ENCODE results near the gene MAPK1. TPM values are rescaled to one million over a fixed set of nuclear protein-coding genes. Genes with fewer than 3 reads are reported as not detected.
"Not testable (repeated sequence)": the region's sequence is repeated elsewhere in the genome, so short reads cannot be mapped to it uniquely, and the experiment has no call there.

The MAPK1 gene
- total RNA-seq, 4 donors from 2014 or later = 45.3 to 122 (median 75.2) TPM

DNA sequence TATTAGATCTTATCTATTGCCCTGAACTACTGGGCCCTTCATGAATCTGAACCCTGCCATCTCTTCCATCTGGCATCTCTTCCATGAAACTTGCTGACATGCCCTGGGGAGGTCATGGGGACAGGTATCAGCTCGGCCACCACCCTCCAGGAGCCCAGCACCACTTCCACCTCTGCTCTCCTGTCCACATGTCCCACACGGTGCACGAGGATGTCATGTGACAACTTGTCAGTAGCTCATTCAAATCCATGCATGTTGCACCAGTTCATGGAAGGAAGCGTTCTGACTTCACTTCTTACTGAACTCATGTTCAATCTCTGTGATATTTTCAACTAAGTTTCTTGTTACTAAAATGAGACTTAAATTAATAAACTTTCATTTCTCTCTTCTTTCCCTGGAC lies 148.4 kb downstream of the MAPK1 start:
- H3K27ac ChIP-seq = no peak overlapping the region
- H3K4me3 ChIP-seq = no peak overlapping the region
- no peaks in the 10 kb centered on the region for H3K4me1 ChIP-seq
- TF ChIP-seq, protein P1, sequence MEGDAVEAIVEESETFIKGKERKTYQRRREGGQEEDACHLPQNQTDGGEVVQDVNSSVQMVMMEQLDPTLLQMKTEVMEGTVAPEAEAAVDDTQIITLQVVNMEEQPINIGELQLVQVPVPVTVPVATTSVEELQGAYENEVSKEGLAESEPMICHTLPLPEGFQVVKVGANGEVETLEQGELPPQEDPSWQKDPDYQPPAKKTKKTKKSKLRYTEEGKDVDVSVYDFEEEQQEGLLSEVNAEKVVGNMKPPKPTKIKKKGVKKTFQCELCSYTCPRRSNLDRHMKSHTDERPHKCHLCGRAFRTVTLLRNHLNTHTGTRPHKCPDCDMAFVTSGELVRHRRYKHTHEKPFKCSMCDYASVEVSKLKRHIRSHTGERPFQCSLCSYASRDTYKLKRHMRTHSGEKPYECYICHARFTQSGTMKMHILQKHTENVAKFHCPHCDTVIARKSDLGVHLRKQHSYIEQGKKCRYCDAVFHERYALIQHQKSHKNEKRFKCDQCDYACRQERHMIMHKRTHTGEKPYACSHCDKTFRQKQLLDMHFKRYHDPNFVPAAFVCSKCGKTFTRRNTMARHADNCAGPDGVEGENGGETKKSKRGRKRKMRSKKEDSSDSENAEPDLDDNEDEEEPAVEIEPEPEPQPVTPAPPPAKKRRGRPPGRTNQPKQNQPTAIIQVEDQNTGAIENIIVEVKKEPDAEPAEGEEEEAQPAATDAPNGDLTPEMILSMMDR (IDR thresholded peaks at IDR 0.05) = no peak
- TF ChIP-seq POLR2A (IDR thresholded peaks at IDR 0.05) = no peak
- no peak for DNase-seq
- H3K9me3 ChIP-seq = no peaks in the 10 kb centered on the region
- H3K36me3 ChIP-seq = no peaks in the 10 kb centered on the region
- intact Hi-C loops (cut with DNase I; ENCODE audit: low total_unique reads) = no loop called here
- H3K27me3 ChIP-seq = no peaks in the 10 kb centered on the region

DNA sequence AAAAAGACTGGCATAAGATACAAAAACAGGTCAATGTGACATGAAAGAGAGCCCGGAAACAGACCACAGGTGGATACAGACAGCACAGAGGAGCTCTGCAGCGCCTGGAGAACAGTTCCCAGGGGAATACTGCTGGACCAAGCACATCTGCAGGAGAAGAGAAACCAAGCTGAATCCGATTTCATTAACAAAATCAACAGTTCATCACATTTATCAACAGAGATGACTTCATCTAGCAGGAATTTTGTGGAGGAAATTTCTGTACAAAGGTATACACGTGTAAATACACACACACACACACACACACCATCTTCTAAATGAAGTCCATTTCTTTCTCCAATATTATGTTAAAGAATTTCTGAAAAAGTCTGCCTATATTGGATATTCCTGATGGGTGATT lies 148.9 kb downstream of the MAPK1 start:
- H3K4me3 ChIP-seq = no peak overlapping the region
- H3K27me3 ChIP-seq = no peaks in the 10 kb centered on the region
- intact Hi-C loops (cut with DNase I; ENCODE audit: low total_unique reads) = no loop called here
- no peaks in the 10 kb centered on the region for H3K4me1 ChIP-seq
- H3K36me3 ChIP-seq = no peaks in the 10 kb centered on the region
- H3K9me3 ChIP-seq = no peaks in the 10 kb centered on the region
- H3K27ac ChIP-seq = no peak overlapping the region
- no peak for DNase-seq
- TF ChIP-seq POLR2A (IDR thresholded peaks at IDR 0.05) = no peak
- TF ChIP-seq, protein P1 (IDR thresholded peaks at IDR 0.05) = no peak

DNA sequence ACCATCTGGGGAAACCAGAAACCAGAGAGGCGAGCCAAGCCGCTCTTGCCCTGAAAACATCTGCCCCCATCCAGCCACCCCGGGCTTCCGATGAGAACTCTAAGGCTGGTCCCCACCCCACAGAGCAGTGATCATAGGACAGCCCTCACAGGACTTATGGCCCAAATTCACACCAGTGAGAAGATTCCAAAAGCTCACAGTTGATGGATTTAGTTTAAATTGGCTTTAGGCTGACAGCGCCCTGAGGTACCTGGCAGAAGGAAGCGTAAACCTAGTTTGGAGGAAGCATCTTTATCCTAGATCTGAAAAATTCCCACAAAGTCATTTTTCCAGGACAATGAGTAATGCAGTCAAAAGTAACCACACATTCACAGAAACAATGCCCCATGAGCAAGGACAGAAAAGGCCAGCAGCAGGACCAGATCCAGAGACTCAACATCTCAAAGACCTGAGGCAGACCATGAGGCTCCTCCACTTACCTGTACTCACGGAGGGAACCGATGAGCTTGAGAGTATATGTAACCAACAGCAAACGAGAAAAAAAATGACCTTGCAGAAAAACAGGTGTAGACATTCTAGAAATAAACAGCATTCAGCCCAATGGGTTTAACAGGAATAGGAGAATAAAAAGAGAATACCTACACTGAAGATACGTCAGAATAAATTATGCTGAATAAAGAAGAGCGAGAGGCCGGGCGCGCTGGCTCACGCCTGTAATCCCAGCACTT lies 150.9 kb downstream of the MAPK1 start:
- H3K4me1 ChIP-seq; H3K36me3 ChIP-seq; intact Hi-C loops (cut with DNase I; ENCODE audit: low total_unique reads); DNase-seq; H3K9me3 ChIP-seq; H3K4me3 ChIP-seq; H3K27ac ChIP-seq; H3K27me3 ChIP-seq: not testable (repeated sequence)

DNA sequence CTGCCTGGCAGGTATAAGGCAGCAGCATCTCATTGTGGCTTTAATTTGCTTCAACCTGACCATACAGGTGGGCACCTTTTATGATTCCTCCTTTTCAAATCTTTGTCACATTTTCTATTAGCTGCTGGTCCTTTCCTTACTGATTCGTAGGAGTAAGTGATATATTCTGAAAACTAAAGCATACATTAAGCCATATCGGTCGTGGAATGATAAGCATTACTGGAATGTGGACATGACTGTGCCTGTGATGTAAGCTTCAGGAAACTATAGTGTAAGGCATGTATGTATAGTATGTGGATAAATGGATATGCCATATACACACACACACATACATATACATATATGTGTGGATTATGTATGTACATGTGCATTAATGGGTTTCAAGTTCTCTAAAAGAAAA lies 152.7 kb downstream of the MAPK1 start:
- Histone ChIP-seq H3K4me1 (no peaks in the 10 kb centered on the region), H3K27me3 (no peaks in the 10 kb centered on the region), H3K9me3 (no peaks in the 10 kb centered on the region), H3K36me3 (no peaks in the 10 kb centered on the region), H3K4me3 (no peak overlapping the region), H3K27ac (no peak overlapping the region)
- intact Hi-C loops (cut with DNase I; ENCODE audit: low total_unique reads) = loop anchor here (5.0 kb wide), 1 partner anchor 238 kb away; the partner anchor contains the start of gene PPM1F
- no peak for DNase-seq
- TF ChIP-seq, protein P1 (IDR thresholded peaks at IDR 0.05) = no peak
- no peak for TF ChIP-seq POLR2A (IDR thresholded peaks at IDR 0.05)

DNA sequence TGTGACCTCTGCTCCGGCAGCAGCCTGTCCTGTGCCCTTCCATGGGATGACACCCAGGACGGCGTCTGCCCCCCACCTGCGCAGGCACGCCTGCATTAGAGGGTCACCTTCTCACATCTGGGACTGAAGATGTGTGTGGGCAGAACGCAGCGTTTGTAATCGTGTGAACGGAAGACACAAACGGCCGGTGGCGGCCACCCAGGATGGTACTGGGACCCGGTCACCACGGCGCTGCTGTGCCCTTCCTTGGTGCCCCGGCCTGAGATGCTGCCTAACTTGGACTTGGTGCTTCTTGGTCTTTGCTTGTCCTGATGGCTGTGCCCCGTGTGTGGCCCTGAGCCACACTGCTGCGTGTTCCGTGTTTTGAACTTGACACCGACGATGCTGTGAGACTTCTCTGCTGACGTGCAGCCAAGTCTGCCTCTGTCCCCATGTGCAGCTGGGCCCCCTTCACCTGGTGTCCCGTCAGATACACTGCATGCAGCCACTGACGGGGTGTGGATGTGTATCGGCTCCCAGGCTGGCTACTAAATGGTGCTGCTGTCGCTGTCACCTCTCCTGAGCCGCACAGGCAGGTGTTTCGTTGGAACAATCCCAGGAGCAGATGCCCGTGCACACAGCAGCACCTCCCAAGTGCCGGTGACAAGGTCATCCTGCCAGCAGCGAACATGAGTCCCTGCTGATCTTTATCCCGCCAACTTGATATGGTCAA lies 153.2 kb downstream of the MAPK1 start:
- intact Hi-C loops (cut with DNase I; ENCODE audit: low total_unique reads) = loop anchor here (5.0 kb wide), 1 partner anchor 238 kb away; the partner anchor contains the start of gene PPM1F
- H3K27ac ChIP-seq = no peak overlapping the region
- no peak for DNase-seq
- no peaks in the 10 kb centered on the region for H3K9me3 ChIP-seq
- H3K36me3 ChIP-seq = no peaks in the 10 kb centered on the region
- H3K4me3 ChIP-seq = no peak overlapping the region
- TF ChIP-seq, protein P1 (IDR thresholded peaks at IDR 0.05) = no peak
- no peak for TF ChIP-seq POLR2A (IDR thresholded peaks at IDR 0.05)
- no peaks in the 10 kb centered on the region for H3K4me1 ChIP-seq
- no peaks in the 10 kb centered on the region for H3K27me3 ChIP-seq

All from uterus (tissue), 4 donors.